RPMI8226 (cell line): ENCODE data around the gene CDK18.

Experiments used
- DNase-seq: peaks from one replicate; pipeline ENCODE4 v3.0.0-alpha.2; 2015

CDK18 gene

GRCh38 chr1:205575294-205575885, 70.9 kb downstream of the CDK18 start:
- DNase-seq, result no peak

- no peak for DNase-seq
Observed at GRCh38 chr1:205576011-205576410, 71.5 kb downstream of the CDK18 start.

- DNase-seq, result no peak
Observed at GRCh38 chr1:205576805-205577761, 72.6 kb downstream of the CDK18 start.

GRCh38 chr1:205577874-205578658, 73.6 kb downstream of the CDK18 start:
- DNase-seq, result no peak

- DNase-seq, result no peak
Observed at GRCh38 chr1:205578780-205579571, 74.5 kb downstream of the CDK18 start.

- DNase-seq, result no peak
Observed at GRCh38 chr1:205579711-205580110, 75.2 kb downstream of the CDK18 start.

GRCh38 chr1:205580140-205580922, 75.9 kb downstream of the CDK18 start:
- DNase-seq, result no peak

- DNase-seq, result no peak
Observed at GRCh38 chr1:205580923-205581180, 76.4 kb downstream of the CDK18 start.

GRCh38 chr1:205581321-205581980, 77.0 kb downstream of the CDK18 start:
- no peak for DNase-seq

GRCh38 chr1:205582046-205582445, 77.6 kb downstream of the CDK18 start:
- no peak for DNase-seq
